TTC549 (cell line): ENCODE data around the gene S100B.
"Not testable (repeated sequence)": the region's sequence is repeated elsewhere in the genome, so short reads cannot be mapped to it uniquely, and the experiment has no call there.

ENCODE experiments used
- FAIRE-seq: peaks from 2 replicates; lab custom pipeline; 2012; peaks lifted over from hg19 to GRCh38; lab: Jason Lieb, UNC

The S100B gene

DNA sequence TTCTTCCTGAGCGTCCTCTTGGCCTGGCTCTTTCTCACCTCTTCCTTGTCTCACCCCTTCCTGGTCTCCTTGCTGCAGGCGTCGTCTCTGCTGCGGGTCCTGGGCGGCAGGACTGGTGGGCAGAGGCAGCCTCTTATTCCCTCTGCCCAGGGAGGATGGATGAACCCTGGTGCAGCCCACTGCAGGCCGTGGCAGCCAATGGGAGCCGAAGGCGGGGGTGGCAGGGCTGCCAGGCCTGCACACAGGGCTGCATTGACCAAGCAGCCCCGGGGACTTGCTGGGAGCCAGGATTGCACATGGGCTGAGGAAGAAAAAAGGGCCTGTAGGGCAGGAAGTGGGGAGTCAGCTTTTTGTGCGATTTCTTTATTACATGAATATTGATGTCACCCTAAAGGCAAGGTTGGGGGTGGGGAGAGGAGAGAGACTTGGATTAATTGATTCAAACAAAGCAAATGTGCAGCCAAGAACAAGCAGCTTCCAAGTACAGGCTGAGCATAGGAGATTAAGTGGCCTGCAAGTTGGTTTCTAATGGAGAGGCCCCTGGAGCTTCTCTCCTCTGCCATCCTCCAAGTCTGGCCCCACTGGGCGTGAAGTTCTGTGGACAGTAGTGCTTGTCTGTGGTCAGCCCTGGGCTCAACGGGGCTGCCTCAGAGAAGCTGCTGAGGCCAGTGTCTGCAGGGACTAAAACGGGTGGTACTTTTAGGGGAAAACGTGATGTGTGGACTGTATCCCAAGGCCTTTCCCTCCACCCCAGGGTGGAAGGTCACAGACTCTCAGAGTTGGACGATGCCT is at the start of gene S100B:
S100B (minus strand) TSS at position 108 of the 792 bp plus-strand sequence. CDS start 2,667 bp downstream, outside the sequence.
- FAIRE-seq = no peak

DNA sequence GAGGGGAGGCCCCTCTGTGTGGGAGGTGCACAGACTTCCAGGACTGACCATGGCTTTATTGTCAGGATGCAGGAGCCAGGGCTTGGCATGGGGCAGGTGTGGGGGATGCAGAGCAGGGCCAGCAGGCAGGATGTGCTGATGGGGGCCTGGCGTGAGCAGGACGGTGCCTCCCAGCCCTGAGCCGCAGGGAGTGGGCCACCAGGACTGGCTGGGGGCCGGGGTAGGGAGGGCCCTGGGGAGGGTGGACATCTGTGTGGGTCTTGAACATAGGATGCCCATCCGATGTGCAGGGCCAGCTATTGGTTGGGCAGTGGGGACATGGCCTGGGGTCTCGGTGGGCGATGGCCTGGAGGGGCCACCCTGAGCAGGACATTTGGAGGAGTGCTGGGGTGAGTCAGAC is 46.2 kb upstream of the S100B start:
- no peak for FAIRE-seq

DNA sequence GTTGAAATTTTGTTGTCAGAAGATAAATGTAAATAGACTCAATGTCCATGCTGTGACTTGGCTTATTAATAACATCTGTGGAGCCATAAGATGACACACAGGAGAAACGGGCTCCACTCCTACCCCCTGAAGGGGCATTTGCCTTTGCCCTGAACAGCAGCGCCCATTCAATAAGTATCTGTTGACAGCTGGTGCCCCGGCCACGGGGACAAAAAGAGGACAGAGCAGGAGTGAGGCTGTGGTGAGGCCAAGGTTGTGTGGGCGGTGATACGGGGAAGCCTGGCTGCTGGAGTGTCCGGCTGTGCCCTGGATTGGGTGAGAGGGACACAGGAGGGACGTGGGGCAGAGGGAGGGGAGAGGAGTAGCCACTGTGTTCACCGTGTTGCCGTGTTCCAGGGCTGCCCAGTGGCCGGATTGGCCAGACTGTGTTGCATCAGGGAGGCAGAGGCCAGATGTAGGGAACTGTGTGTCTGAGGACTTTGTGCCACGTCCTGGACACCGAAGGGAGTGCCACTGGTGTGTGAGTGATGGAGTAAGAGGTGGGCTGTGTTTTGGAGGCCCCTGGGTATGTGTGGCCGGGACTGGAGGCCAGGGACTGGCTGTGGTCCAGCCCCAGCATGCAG is 45.7 kb upstream of the S100B start:
- no peak for FAIRE-seq

DNA sequence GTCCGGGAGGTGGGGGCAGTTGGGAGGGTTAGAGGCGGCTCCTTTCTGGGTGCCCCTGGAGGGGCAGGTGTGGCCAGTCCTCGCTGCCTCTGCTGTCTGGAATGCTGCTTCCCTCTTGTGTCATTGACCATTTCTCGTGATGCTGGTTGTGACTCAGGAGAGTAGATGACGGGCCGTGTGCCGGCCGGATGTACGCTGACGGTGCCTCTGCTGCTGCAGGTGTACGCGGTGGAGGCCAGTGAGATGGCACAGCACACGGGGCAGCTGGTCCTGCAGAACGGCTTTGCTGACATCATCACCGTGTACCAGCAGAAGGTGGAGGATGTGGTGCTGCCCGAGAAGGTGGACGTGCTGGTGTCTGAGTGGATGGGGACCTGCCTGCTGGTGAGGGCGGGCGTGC is 44.5 kb upstream of the S100B start:
- no peak for FAIRE-seq

DNA sequence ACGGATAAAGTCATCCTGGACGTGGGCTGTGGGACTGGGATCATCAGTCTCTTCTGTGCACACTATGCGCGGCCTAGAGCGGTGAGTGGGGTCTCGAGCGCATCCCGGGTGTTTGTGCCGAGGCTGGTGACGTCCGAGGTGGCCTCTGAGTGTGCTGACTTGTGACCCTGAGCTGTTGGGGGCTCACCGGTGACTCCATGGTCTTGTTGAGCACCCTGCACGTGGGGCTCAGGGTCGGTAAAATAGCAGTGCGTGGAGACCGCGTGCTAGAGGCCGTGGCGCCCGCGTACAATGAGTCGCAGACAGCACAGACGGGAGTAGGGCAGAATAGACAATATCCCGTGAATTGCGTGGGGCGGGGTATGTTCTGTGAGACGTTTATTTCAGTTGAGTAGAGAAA is 43.7 kb upstream of the S100B start:
- no peak for FAIRE-seq

DNA sequence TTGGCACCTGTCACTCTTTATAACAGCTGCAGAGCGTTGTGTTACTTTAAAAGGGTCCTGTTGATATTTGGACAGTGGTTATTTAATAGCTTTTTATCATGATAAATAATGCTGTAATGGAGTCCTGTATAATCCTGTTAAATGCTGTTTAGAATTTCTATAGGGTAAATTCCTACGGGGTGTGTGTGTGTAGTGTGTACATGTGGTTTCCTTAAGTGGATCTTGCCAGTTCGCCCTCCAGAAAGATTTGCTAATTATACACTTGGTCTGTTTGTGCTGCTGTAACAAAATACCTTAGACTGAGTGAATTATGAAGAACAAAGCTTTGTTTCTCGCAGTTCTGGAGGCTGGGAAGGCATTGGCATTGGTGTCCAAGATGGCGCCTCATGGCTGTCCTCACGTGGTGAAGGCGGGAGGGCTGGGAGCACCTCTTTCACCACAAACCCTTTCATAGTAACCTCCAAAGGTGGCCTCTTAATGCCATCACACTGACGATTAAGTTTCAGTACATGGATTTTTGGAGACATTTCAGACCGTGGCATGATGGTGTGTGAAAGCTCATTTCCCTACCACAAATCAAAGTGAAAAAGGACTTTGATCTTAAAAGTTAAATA is 41.8 kb upstream of the S100B start:
- no peak for FAIRE-seq

DNA sequence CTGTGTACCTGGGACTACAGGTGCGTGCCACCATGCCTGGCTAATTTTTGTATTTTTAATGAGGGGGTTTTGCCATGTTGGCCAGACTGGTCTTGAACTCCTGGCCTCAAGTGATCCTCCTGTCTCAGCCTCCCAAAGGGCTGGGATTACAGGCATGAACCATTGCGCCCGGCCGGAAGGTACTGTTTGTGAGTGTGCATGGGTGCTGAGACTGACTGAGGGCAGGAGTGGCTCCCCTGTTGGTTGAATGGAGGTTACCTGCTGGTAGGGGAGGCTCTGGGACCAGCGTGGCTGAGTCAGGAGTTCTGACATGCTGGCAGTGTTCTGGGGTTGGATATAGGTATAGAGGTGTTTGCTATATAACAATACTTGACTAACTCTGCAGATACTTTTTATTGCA is 41.0 kb upstream of the S100B start:
- FAIRE-seq = no peak

DNA sequence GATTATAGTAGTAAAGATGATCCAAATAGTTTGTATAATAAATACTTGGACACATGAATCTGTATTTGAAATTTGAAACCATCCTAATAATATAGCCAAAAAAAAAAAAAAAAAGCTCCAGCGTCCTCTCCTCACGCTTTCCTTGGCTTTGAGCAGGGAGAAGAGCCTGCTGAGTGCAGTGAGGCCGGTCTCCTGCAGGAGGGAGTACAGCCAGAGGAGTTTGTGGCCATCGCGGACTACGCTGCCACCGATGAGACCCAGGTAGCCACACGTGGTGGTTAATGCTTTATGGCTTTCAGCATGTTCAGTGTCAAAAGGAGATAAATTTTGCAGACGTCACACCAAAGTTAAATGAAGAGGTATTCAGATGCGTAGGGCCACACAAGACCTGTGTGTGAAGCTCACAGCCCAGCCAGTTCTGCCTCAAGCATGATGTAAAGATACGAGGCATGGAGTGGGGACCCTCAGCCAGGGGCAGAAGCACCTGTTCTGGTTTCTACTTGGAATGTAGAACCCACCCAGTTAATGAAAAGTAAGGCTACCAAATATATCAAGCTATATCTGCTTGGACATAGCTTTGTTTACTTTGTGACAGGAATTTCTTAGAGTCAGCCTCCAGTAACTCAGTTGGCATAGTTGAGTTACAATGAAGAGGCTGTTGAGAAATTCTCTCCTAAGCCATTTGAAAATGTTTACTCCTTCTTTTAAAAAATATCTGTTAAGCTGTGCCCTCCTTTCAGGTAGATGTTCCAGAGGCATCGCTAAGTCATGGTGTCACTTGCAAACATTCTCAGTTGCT is 38.7 kb upstream of the S100B start:
- FAIRE-seq = no peak

DNA sequence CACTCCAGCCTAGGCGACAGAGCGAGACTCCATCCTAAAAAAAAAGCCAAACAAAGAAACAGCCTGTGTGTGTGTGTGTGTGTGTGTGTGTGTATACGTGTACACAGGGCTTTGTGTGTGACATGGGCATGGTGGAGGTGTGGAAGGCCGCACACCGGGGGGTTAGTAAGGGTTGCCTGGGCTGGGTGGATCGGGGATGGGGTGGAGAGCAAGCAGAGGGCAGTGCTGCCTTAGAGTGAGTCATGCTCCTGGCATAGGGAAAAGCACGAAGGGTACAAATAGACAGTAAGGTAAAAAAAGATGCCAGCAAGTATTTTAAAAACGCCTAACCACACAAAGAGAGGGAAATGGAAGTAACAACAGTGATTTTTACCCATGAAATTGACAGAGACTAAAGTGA is 36.8 kb upstream of the S100B start:
- FAIRE-seq = no peak

DNA sequence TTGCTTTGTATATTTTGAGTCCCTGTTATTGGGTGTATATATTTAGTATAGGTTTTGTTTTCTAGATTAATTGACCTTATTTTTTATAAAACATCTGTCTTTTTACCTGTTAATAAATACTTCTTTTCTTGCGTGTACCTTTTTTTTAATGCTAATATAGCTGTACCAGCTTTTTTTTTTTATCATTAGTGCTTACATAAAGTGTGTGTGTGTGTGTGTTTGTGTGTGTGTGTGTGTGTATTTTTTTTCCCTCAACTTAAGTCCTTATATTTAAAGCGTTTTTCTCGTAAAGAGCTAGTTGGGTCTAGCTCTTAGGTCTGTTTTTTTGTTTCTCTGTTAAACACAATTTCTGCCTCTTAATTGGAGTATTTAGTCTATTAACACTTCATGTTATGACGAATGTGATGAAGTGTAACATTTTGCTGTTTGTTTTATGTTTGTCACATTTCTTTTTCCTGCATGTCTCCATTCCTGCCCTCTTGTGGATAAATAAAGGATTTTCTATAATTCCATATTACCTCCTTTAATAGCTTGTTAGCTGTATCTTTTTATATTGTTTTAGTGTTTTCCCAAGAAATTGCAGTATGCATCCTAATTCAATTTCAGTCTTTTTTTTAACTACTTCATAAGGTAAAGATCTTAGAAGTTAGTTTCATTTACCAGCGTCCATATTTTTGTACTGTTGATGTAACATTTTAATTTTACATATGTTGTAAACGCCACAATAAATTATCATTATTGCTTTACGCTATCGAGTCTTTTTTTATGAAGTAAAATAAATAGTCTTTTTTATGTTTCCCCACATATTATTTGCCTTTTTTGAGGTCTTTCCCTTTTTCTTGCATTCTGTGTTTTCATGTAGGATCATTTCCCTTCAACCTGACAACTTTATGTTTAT is 34.9 kb upstream of the S100B start:
- FAIRE-seq = no peak

DNA sequence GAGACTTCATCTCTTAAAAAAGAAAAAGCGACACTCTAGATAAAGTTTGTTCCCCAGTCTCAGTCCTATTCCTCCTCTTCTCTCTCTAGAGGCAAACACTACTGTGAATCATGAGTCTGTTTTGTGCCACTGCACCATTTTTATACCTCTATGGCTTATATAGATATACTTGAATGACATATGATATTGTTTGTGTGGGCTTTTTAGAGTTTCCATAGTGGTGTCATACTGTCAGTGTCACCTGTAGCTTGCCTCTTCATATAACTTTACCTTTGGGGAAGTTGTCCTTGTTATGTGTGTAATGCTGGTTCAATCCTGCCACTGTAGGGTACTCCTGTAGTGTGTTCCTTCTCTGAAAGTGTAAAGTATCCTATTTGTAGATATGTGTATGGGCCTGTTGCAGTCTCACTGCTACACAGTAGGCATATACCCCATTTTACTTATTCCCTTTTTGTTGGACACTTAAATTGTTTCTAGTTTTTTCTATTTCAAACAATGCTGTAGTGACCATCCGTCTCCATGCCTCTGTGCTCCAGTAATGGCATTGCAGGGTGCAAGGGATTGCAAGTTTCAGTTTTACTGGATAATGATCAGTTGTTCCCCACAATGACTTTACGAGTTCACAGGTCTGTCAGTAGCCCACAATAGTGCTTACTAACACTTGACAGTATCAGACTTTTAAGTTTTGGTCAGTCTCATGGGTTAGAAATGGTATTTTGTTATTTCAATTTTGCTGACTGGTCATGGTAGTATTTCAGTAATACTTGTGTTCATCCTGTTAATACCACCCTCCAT is 33.3 kb upstream of the S100B start:
- no peak for FAIRE-seq

DNA sequence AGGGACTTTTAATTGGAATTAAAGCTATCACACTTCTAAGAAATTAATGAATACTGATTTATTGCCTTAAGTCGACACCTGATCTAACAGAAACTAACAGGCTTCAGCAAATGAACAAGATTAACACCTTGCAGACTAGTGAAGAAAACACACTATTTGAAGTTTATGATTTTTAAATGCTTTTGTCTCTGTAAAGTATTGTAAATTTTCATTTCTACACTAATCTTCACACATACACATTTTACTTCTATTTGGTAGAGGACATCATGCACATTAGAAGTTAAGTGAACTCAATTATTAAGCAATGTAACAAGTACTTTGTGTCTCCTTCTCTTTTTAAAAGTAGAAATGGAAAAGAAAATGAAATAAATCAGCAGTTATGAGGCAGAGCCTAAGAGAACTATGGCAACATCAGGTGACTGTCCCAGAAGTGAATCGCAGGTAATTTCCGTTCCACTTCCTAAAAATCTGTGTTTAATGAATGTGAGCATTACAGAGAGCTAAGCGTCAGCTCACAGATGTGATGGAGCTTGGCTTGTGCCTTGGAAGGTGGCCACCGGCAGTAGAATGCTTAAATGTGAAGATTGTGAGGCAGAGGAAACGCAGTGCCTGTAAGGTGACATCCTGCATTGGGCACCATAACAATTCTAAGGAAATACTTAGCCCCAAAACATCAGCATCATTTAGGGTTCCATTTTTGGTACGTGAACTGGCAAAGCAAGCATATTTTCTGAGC is 31.8 kb upstream of the S100B start:
- FAIRE-seq = no peak

DNA sequence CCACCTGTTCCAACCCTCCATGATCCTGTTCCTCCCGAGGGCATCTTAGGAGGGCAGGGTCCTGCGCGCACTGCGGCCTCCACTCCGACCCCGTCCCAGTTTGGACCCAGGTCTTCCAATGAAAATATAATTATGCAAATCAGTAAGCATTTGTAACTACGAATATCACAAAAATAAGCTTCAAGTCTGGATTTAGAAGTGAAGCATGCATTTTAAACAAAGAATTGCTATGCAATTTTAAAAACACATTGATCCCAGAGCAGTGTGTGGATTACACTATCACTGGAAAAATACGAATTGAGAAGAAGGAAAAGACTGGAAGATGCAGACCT is 31.3 kb upstream of the S100B start:
- no peak for FAIRE-seq

DNA sequence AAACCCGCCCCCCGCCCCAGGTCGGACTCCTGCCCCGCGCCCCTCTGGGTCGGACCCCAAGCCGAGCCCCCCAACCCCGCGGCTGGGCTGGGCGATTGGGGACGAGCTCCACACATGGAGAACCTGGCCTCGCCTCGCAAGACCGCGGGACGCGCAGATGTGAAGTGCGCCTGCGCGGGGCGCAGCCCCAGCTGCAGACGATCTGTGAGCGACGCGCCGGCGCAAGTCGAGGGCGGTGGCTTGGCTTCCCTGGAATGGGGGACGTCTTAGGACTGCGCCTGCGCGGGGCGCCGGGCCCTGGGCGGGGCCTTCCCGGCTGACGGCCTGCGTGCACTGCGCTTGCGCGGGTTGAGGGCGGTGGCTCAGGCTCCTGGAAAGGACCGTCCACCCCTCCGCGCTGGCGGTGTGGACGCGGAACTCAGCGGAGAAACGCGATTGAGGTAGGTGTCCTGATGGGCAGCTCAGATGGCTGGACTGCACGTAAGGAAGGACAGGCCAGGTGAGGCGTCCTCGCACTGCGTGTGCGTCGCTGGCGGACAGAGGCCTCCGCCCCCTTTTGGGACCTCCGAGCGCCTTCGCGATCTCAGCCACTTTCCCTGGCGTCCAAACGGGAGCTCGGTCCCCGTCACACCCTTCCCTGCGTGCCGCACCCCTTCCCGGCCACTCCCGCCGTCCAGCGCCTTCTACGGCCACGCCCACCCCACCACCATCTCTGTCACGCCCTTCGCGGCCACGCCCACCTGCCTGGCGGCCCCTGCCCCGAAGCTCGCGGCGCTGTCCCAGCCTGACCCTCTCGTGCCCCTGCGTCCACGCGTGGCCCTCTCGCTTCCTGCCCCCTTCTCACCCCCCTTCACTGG is 30.7 kb upstream of the S100B start, which contains the start of gene PRMT2:
PRMT2 (plus strand) TSS at position 351 of the 857 bp plus-strand sequence. CDS start 1,278 bp downstream, outside the sequence.
- FAIRE-seq = no peak

DNA sequence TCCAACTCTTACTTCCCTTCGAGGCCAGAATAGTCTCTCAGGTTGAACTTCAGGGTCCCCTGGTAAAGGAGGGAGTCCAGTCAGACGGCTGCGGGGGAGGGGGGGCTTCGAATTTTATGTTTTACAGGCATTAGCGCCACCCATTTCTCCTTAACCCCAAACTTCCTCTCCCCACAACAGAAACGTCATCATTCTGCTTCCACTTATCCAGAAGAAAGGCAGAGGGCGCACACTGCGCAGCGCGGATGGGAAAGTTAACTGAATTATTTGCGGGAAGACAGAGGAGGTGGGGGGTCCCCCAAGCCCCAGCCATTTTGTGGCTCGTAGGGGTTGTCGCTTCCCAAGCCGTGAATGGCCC is 30.1 kb upstream of the S100B start:
- no peak for FAIRE-seq

DNA sequence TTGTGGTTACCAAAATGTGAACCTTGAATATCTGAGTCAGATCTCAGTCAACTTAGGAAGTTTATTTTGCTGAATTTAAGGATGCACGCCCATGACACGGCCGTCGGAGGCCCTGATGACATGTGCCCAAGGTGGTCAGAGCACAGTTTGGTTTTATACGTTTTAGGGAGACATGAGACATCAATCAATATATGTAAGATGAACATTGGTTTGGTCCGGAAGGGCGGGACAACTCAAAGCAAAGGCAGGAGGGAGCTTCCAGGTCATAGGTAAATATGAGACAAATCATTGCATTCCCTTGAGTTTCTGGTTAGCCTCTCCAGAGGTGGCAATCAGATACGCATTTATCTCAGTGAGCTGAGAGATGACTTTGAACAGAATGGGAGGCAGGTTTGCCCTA is 29.5 kb upstream of the S100B start:
- no peak for FAIRE-seq

DNA sequence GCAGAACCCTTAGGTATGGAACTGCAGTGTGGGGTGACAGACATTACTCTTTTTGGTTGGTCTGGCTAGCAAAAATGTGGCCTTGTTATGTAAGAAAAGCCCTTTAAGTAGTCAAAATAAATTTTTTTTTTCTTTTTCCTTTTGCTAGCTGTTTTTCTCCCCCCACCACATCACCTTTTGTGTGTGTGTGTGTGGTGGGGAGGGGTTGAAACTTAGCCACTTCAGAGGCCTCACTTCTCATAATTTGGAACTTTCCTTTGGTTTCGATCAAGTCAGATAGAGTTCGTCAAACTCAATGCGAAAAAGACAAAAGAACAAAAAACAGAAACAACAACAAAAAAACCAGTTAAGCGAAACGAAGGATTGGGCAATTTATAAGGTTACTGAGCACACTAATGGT is 28.7 kb upstream of the S100B start:
- no peak for FAIRE-seq

DNA sequence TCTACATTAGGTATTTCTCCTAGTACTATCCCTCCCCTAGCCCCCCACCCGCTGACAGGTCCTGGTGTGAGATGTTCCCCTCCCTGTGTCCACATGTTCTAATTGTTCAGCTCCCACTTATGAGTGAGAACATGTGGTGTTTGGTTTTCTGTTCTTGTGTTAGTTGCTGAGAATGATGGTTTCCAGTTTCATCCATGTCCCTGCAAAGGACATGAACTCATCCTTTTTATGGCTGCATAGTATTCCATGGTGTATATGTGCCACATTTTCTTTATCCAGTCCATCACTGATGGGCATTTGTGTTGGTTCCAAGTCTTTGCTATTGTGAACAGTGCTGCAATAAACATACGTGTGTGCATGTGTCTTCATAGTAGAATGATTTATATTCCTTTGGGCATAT is 26.0 kb upstream of the S100B start:
- FAIRE-seq = not testable (repeated sequence)

DNA sequence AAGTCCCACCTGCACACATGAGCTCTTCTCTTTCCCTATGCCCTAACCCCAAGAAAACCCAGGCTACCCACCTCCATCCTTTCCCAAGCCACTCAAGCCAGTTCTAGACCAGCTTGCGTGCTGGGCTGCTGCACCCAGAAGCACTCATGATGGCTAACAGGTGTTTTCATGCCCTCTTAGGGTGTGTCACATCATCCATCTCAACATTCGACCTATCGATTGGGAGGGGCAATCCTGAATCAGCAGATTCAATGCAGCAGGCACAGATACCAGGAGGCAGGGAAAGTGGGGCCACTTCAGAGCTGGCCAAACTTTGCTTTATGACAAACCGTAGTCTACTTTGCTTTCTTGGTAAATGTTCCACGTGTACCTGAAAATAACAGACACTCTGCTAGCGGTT is 24.0 kb upstream of the S100B start:
- no peak for FAIRE-seq
